Measurements from ENCODE around the gene C19orf73. TPM values are rescaled to one million over a fixed set of nuclear protein-coding genes. Genes with fewer than 3 reads are reported as not detected.
"Not testable (repeated sequence)": the region's sequence is repeated elsewhere in the genome, so short reads cannot be mapped to it uniquely, and the experiment has no call there.

Gene C19orf73
- total RNA-seq, 1 donor from 2014 or later, result not detected

- H3K36me3 ChIP-seq (ENCODE audit: control insufficient read depth in 3 of 3, insufficient read depth in 3 of 3, low read length in 3 of 3), result no peaks in the 10 kb centered on the region
- no peak overlapping the region for H3K27ac ChIP-seq (ENCODE audit: low read depth, low read length)
- H3K27me3 ChIP-seq (ENCODE audit: control insufficient read depth in 3 of 3, insufficient read depth in 3 of 3, low read length in 3 of 3), result peaks cover 5 to 14% (median 11%) of the 10 kb centered on the region in 3 donors
- peaks cover 17 to 40% (median 27%) of the 10 kb centered on the region in 3 donors for H3K4me1 ChIP-seq (ENCODE audit: control insufficient read depth in 3 of 3, insufficient read depth in 3 of 3, low read length in 3 of 3)
- no peak overlapping the region for H3K4me3 ChIP-seq (ENCODE audit: low read length in 3 of 3)
- no peaks in the 10 kb centered on the region for H3K9me3 ChIP-seq (ENCODE audit: control insufficient read depth in 3 of 3, low read length in 3 of 3)
- no peak overlapping the region for H3K9ac ChIP-seq (ENCODE audit: low read depth in 1 of 3, low read length in 3 of 3)
Measured at GRCh38 chr19:49135686-49136085, 16.7 kb upstream of the C19orf73 start.

GRCh38 chr19:49133621-49134454 is 14.9 kb upstream of the C19orf73 start:
- Histone ChIP-seq H3K36me3 (ENCODE audit: control insufficient read depth in 3 of 3, insufficient read depth in 3 of 3, low read length in 3 of 3) (no peaks in the 10 kb centered on the region), H3K9ac (ENCODE audit: low read depth in 1 of 3, low read length in 3 of 3) (no peak overlapping the region), H3K27me3 (ENCODE audit: control insufficient read depth in 3 of 3, insufficient read depth in 3 of 3, low read length in 3 of 3) (peaks cover 5 to 18% (median 11%) of the 10 kb centered on the region in 3 donors), H3K9me3 (ENCODE audit: control insufficient read depth in 3 of 3, low read length in 3 of 3) (no peaks in the 10 kb centered on the region), H3K4me3 (ENCODE audit: low read length in 3 of 3) (peak overlapping the region; percentile 40 to 56 (median 52)), H3K27ac (ENCODE audit: low read depth, low read length) (no peak overlapping the region), H3K4me1 (ENCODE audit: control insufficient read depth in 3 of 3, insufficient read depth in 3 of 3, low read length in 3 of 3) (peaks cover 24 to 59% (median 43%) of the 10 kb centered on the region in 3 donors)

DNA sequence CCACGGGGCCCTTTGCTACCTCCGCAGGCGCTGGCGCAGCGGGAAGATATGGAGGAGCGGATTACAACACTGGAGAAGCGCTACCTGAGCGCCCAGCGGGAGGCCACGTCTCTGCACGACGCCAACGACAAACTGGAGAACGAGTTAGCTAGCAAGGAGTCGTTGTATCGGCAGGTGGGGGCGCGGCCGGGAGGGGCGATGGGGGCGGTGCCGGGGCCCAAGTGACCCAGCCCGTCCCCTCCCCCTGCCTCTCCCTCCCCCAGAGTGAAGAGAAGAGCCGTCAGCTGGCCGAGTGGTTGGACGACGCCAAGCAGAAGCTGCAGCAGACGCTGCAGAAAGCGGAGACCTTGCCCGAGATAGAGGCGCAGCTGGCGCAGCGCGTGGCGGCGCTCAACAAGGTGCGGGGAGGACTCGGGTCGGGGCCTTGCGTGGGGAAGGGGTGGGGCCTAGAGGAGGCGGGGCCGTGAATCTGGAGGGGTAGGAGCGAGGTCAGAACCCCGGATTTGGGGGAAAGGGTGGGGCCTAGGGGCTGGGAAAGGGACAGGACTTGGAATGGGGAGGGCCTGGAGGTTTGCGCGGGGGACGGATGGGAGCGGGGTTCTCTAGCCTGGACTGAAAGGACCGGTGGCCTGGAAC is 14.1 kb upstream of the C19orf73 start:
- Histone ChIP-seq H3K27ac (ENCODE audit: low read depth, low read length) (no peak overlapping the region), H3K27me3 (ENCODE audit: control insufficient read depth in 3 of 3, insufficient read depth in 3 of 3, low read length in 3 of 3) (peaks cover 5 to 18% (median 11%) of the 10 kb centered on the region in 3 donors), H3K9ac (ENCODE audit: low read depth in 1 of 3, low read length in 3 of 3) (no peak overlapping the region), H3K4me1 (ENCODE audit: control insufficient read depth in 3 of 3, insufficient read depth in 3 of 3, low read length in 3 of 3) (peaks cover 28 to 61% (median 45%) of the 10 kb centered on the region in 3 donors), H3K9me3 (ENCODE audit: control insufficient read depth in 3 of 3, low read length in 3 of 3) (no peaks in the 10 kb centered on the region), H3K4me3 (ENCODE audit: low read length in 3 of 3) (peak overlapping the region; percentile 40 to 56 (median 52)), H3K36me3 (ENCODE audit: control insufficient read depth in 3 of 3, insufficient read depth in 3 of 3, low read length in 3 of 3) (no peaks in the 10 kb centered on the region)

DNA sequence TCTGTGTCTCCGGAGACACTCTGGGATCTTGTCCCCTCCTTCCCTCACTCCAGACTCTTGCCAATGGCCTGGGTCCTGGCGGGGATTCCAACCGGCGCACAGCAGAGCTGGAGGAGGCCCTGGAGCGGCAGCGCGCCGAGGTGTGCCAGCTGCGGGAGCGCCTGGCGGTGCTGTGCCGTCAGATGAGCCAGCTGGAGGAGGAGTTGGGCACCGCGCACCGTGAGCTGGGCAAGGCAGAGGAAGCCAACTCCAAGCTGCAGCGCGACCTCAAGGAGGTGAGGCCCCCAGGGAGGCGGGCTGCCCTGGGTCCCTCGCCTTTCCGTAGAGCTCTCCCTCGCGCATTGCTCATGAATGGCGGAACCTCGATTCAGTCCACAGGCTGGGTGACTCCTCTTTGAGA is 11.4 kb upstream of the C19orf73 start:
- peak overlapping the region in 1 of 3 donors; percentile 16 for H3K9ac ChIP-seq (ENCODE audit: low read depth in 1 of 3, low read length in 3 of 3)
- no peak overlapping the region for H3K27ac ChIP-seq (ENCODE audit: low read depth, low read length)
- no peaks in the 10 kb centered on the region for H3K9me3 ChIP-seq (ENCODE audit: control insufficient read depth in 3 of 3, low read length in 3 of 3)
- H3K36me3 ChIP-seq (ENCODE audit: control insufficient read depth in 3 of 3, insufficient read depth in 3 of 3, low read length in 3 of 3), result no peaks in the 10 kb centered on the region
- peaks cover 5 to 18% (median 5%) of the 10 kb centered on the region in 3 donors for H3K27me3 ChIP-seq (ENCODE audit: control insufficient read depth in 3 of 3, insufficient read depth in 3 of 3, low read length in 3 of 3)
- H3K4me1 ChIP-seq (ENCODE audit: control insufficient read depth in 3 of 3, insufficient read depth in 3 of 3, low read length in 3 of 3), result peaks cover 28 to 46% (median 37%) of the 10 kb centered on the region in 3 donors
- no peak overlapping the region for H3K4me3 ChIP-seq (ENCODE audit: low read length in 3 of 3)

GRCh38 chr19:49129238-49129583 is 10.3 kb upstream of the C19orf73 start:
- no peak overlapping the region for H3K9ac ChIP-seq (ENCODE audit: low read depth in 1 of 3, low read length in 3 of 3)
- no peaks in the 10 kb centered on the region for H3K36me3 ChIP-seq (ENCODE audit: control insufficient read depth in 3 of 3, insufficient read depth in 3 of 3, low read length in 3 of 3)
- no peaks in the 10 kb centered on the region for H3K9me3 ChIP-seq (ENCODE audit: control insufficient read depth in 3 of 3, low read length in 3 of 3)
- H3K27ac ChIP-seq (ENCODE audit: low read depth, low read length), result no peak overlapping the region
- no peak overlapping the region for H3K4me3 ChIP-seq (ENCODE audit: low read length in 3 of 3)
- H3K4me1 ChIP-seq (ENCODE audit: control insufficient read depth in 3 of 3, insufficient read depth in 3 of 3, low read length in 3 of 3), result peaks cover 26 to 41% (median 32%) of the 10 kb centered on the region in 3 donors
- H3K27me3 ChIP-seq (ENCODE audit: control insufficient read depth in 3 of 3, insufficient read depth in 3 of 3, low read length in 3 of 3), result peaks cover 0 to 12% (median 1%) of the 10 kb centered on the region in 3 donors

DNA sequence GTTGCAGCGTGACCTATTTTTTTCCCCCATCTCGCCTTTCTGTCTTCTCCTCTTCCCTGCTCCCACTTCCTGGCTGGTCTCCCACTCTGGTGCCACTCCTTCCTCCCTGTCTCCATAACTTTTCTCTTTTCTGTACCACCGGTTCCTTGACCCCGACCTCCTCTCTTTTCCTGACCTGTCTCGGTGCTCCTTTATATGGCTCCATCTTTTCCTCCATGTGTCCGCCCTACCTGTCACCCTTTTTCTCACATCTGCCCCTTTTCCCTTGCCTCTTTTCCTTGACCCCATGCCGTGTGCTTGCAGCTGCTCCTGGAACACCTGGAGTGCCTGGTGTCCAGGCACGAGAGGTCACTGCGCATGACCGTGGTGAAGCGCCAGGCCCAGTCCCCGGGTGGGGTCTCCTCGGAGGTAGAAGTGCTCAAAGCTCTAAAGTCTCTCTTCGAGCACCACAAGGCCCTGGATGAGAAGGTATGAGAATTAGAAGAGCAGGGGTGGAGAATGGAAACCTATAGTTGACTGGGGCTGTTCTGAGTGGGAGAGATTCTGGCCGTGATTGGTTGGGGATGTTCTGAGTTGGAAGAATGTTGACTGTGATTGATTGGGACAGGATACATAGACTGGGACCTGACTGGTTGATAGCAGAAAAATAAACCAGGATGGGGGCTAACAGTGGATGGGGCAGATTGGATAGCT is 9.7 kb upstream of the C19orf73 start:
- H3K9ac ChIP-seq (ENCODE audit: low read depth in 1 of 3, low read length in 3 of 3), result no peak overlapping the region
- H3K4me3 ChIP-seq (ENCODE audit: low read length in 3 of 3), result peak overlapping the region in 1 of 3 donors; percentile 70
- H3K27me3 ChIP-seq (ENCODE audit: control insufficient read depth in 3 of 3, insufficient read depth in 3 of 3, low read length in 3 of 3), result peaks cover 0 to 7% (median 0%) of the 10 kb centered on the region in 3 donors
- no peaks in the 10 kb centered on the region for H3K36me3 ChIP-seq (ENCODE audit: control insufficient read depth in 3 of 3, insufficient read depth in 3 of 3, low read length in 3 of 3)
- H3K4me1 ChIP-seq (ENCODE audit: control insufficient read depth in 3 of 3, insufficient read depth in 3 of 3, low read length in 3 of 3), result peaks cover 20 to 36% (median 29%) of the 10 kb centered on the region in 3 donors
- H3K27ac ChIP-seq (ENCODE audit: low read depth, low read length), result peak overlapping the region; percentile 44
- H3K9me3 ChIP-seq (ENCODE audit: control insufficient read depth in 3 of 3, low read length in 3 of 3), result no peaks in the 10 kb centered on the region

DNA sequence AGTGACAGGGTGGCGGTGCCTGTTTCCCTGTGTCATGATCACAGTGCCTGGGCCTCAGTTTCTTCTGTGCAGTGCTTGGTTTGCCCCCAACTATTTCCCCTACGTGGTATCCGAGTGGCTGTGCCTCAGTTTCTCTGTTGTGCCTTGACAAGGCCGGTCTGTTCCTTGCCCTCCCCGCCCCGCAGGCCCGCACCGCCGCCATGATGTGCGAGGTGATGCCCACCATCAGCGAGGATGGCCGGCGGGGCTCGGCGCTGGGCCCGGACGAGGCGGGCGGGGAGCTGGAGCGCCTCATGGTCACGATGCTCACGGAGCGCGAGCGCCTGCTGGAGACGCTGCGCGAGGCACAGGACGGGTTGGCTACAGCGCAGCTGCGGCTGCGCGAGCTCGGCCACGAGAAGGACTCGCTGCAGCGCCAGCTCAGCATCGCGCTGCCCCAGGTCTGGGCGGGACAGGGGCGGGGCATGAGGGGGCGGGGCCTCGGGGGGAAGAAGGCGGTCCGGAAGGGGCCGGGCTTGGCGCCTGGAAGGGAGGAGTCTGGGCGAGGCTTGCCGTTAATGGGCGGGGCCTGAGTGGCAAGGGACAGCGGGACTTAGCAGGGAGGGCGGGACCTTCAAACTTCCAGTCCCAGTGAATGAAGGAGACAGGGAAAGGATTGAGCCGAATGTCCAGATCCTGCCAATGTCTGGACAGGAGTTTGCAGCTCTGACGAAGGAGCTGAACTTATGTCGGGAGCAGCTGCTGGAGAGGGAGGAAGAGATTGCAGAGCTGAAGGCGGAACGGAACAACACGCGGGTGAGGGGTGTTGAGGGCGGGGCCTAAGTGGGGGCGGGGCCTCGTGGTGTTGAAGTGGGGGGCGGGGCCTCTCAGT is 9.0 kb upstream of the C19orf73 start:
- Histone ChIP-seq H3K9me3 (ENCODE audit: control insufficient read depth in 3 of 3, low read length in 3 of 3) (no peaks in the 10 kb centered on the region), H3K4me3 (ENCODE audit: low read length in 3 of 3) (peak overlapping the region; percentile 56 to 70 (median 67)), H3K36me3 (ENCODE audit: control insufficient read depth in 3 of 3, insufficient read depth in 3 of 3, low read length in 3 of 3) (no peaks in the 10 kb centered on the region), H3K9ac (ENCODE audit: low read depth in 1 of 3, low read length in 3 of 3) (peak overlapping the region in 1 of 3 donors; percentile 8), H3K27ac (ENCODE audit: low read depth, low read length) (peak overlapping the region; percentile 58), H3K4me1 (ENCODE audit: control insufficient read depth in 3 of 3, insufficient read depth in 3 of 3, low read length in 3 of 3) (peaks cover 16 to 32% (median 25%) of the 10 kb centered on the region in 3 donors), H3K27me3 (ENCODE audit: control insufficient read depth in 3 of 3, insufficient read depth in 3 of 3, low read length in 3 of 3) (peaks cover 0 to 4% (median 0%) of the 10 kb centered on the region in 3 donors)

DNA sequence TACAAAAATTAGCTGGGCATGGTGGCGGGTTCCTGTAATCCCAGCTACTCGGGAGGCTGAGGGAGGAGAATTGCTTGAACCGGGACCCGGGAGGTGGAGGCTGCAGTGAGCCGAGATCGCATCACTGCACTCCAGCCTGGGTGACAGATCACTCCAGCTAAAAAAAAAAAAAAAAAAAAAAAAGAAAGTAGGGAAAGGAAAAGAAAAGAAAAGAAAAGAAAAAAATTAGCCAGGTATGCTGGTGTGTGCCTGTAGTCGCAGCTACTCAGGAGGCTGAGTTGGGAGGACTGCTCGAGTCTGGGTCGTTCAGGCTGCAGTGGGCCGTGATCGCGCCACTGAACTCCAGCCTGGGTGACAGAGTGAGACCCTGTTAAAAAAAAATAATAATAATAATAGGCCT is 8.3 kb upstream of the C19orf73 start:
- not testable (repeated sequence) for H3K4me3 ChIP-seq (ENCODE audit: low read length in 3 of 3); H3K36me3 ChIP-seq (ENCODE audit: control insufficient read depth in 3 of 3, insufficient read depth in 3 of 3, low read length in 3 of 3); H3K9ac ChIP-seq (ENCODE audit: low read depth in 1 of 3, low read length in 3 of 3); H3K27me3 ChIP-seq (ENCODE audit: control insufficient read depth in 3 of 3, insufficient read depth in 3 of 3, low read length in 3 of 3); H3K9me3 ChIP-seq (ENCODE audit: control insufficient read depth in 3 of 3, low read length in 3 of 3); H3K27ac ChIP-seq (ENCODE audit: low read depth, low read length)
- peaks cover 16 to 32% (median 25%) of the 10 kb centered on the region in 3 donors for H3K4me1 ChIP-seq (ENCODE audit: control insufficient read depth in 3 of 3, insufficient read depth in 3 of 3, low read length in 3 of 3)

GRCh38 chr19:49126575-49126974 is 7.6 kb upstream of the C19orf73 start:
- Histone ChIP-seq H3K9ac (ENCODE audit: low read depth in 1 of 3, low read length in 3 of 3) (no peak overlapping the region), H3K36me3 (ENCODE audit: control insufficient read depth in 3 of 3, insufficient read depth in 3 of 3, low read length in 3 of 3) (no peaks in the 10 kb centered on the region), H3K4me3 (ENCODE audit: low read length in 3 of 3) (no peak overlapping the region), H3K9me3 (ENCODE audit: control insufficient read depth in 3 of 3, low read length in 3 of 3) (no peaks in the 10 kb centered on the region), H3K4me1 (ENCODE audit: control insufficient read depth in 3 of 3, insufficient read depth in 3 of 3, low read length in 3 of 3) (peaks cover 16 to 32% (median 25%) of the 10 kb centered on the region in 3 donors), H3K27me3 (ENCODE audit: control insufficient read depth in 3 of 3, insufficient read depth in 3 of 3, low read length in 3 of 3) (peaks cover 0 to 4% (median 0%) of the 10 kb centered on the region in 3 donors), H3K27ac (ENCODE audit: low read depth, low read length) (no peak overlapping the region)
